Glutamatergic neuron (in vitro differentiated cells): ENCODE data around the gene MZT2A. TPM values are rescaled to one million over a fixed set of nuclear protein-coding genes. Genes with fewer than 3 reads are reported as not detected.
"Not testable (repeated sequence)": the region's sequence is repeated elsewhere in the genome, so short reads cannot be mapped to it uniquely, and the experiment has no call there.

Source experiments
- DNase-seq: peaks from one replicate; pipeline ENCODE4 v3.0.0; 2022
- H3K27ac Mint-ChIP-seq: one replicate; pipeline ENCODE4 v1.8.0; 2020; ENCODE audit warnings: mild to moderate bottlenecking, mixed read lengths, inconsistent platforms; ENCODE audit not compliant: unreplicated experiment
- H3K27me3 Mint-ChIP-seq: one replicate; pipeline ENCODE4 v1.8.0; 2020; ENCODE audit warnings: mild to moderate bottlenecking, moderate library complexity, mixed read lengths, inconsistent platforms; ENCODE audit not compliant: unreplicated experiment
- H3K36me3 Mint-ChIP-seq: one replicate; pipeline ENCODE4 v1.8.0; 2020; ENCODE audit warnings: mild to moderate bottlenecking, mixed read lengths, inconsistent platforms; ENCODE audit not compliant: unreplicated experiment
- H3K4me1 Mint-ChIP-seq: one replicate; pipeline ENCODE4 v1.8.0; 2020; ENCODE audit warnings: mild to moderate bottlenecking, low read depth, mixed read lengths, inconsistent platforms; ENCODE audit not compliant: unreplicated experiment
- H3K4me3 Mint-ChIP-seq: one replicate; pipeline ENCODE4 v1.8.0; 2020; ENCODE audit warnings: mild to moderate bottlenecking, mixed read lengths, inconsistent platforms; ENCODE audit not compliant: unreplicated experiment
- H3K9me3 Mint-ChIP-seq: one replicate; pipeline ENCODE4 v1.8.0; 2020; ENCODE audit warnings: mild to moderate bottlenecking, moderate library complexity, mixed read lengths, inconsistent platforms; ENCODE audit not compliant: unreplicated experiment
- CTCF ChIP-seq: fragments of 200-600 bp; sonication (generic); IDR thresholded peaks from one replicate; pipeline ENCODE4 v1.5.0; 2021; ENCODE audit not compliant: partially characterized antibody, unreplicated experiment
- total RNA-seq: library from RNA; stranded (reverse); fragmentation: NEBNext Ultra II Directional; extraction: Animal tissue kit (Norgen Biotek cat#: 25700); gene quantifications from one replicate; pipeline ENCODE4 v1.2.1, GENCODE V29; 2021; ENCODE audit not compliant: unreplicated experiment

MZT2A gene
- total RNA-seq, 1 donor from 2014 or later: 100 TPM

GRCh38 chr2:131520526-131520925 is 28.3 kb upstream of the MZT2A start:
- no peak for DNase-seq
- H3K27me3 Mint-ChIP-seq: no peaks in the 10 kb centered on the region
- TF ChIP-seq CTCF: no peak
- no peak overlapping the region for H3K27ac Mint-ChIP-seq
- no peak overlapping the region for H3K4me3 Mint-ChIP-seq
- H3K4me1 Mint-ChIP-seq: no peaks in the 10 kb centered on the region
- H3K9me3 Mint-ChIP-seq: no peaks in the 10 kb centered on the region
- no peaks in the 10 kb centered on the region for H3K36me3 Mint-ChIP-seq

- not testable (repeated sequence) for H3K4me1 Mint-ChIP-seq, H3K27ac Mint-ChIP-seq, H3K27me3 Mint-ChIP-seq, H3K9me3 Mint-ChIP-seq, DNase-seq, H3K4me3 Mint-ChIP-seq, H3K36me3 Mint-ChIP-seq
Measured at GRCh38 chr2:131519871-131520470, 27.8 kb upstream of the MZT2A start.

- Mint-ChIP-seq H3K4me3 (no peak overlapping the region), H3K36me3 (no peaks in the 10 kb centered on the region), H3K4me1 (no peaks in the 10 kb centered on the region), H3K27me3 (no peaks in the 10 kb centered on the region), H3K9me3 (no peaks in the 10 kb centered on the region), H3K27ac (no peak overlapping the region)
- no peak for TF ChIP-seq CTCF
- no peak for DNase-seq
Measured at GRCh38 chr2:131519466-131519865, 27.3 kb upstream of the MZT2A start.

GRCh38 chr2:131518531-131518930 is 26.3 kb upstream of the MZT2A start:
- not testable (repeated sequence) for H3K36me3 Mint-ChIP-seq, H3K9me3 Mint-ChIP-seq, H3K27ac Mint-ChIP-seq, H3K4me3 Mint-ChIP-seq, H3K27me3 Mint-ChIP-seq, DNase-seq, H3K4me1 Mint-ChIP-seq

GRCh38 chr2:131517856-131518255 is 25.7 kb upstream of the MZT2A start:
- H3K36me3 Mint-ChIP-seq, H3K9me3 Mint-ChIP-seq, H3K27ac Mint-ChIP-seq, H3K4me3 Mint-ChIP-seq, DNase-seq, H3K27me3 Mint-ChIP-seq, H3K4me1 Mint-ChIP-seq: not testable (repeated sequence)

- Mint-ChIP-seq H3K4me3 (no peak overlapping the region), H3K36me3 (no peaks in the 10 kb centered on the region), H3K4me1 (no peaks in the 10 kb centered on the region), H3K9me3 (no peaks in the 10 kb centered on the region), H3K27me3 (no peaks in the 10 kb centered on the region), H3K27ac (no peak overlapping the region)
- no peak for DNase-seq
- TF ChIP-seq CTCF: no peak
Measured at GRCh38 chr2:131517106-131517831, 25.1 kb upstream of the MZT2A start.

- not testable (repeated sequence) for H3K36me3 Mint-ChIP-seq, H3K27ac Mint-ChIP-seq, H3K4me3 Mint-ChIP-seq, H3K9me3 Mint-ChIP-seq, H3K27me3 Mint-ChIP-seq, H3K4me1 Mint-ChIP-seq
- peak; percentile 40 for DNase-seq
Measured at GRCh38 chr2:131516621-131517020, 24.4 kb upstream of the MZT2A start.
